NB4 (cell line): Measurements from ENCODE around the gene ABO.
"Not testable (repeated sequence)": the region's sequence is repeated elsewhere in the genome, so short reads cannot be mapped to it uniquely, and the experiment has no call there.

ENCODE experiments used
- DNase-seq: peaks from one replicate; pipeline ENCODE4 v3.0.0; 2010; ENCODE audit warnings: low read depth
- H3K4me3 ChIP-seq: one replicate; pipeline ENCODE4 v1.5.1; 2011; ENCODE audit warnings: mild to moderate bottlenecking, low read depth, low read length, moderate library complexity
- MYC ChIP-seq: IDR thresholded peaks from 2 replicates; pipeline ENCODE4 v1.6.1; 2011; ENCODE audit warnings: low read depth, low read length
- POLR2A ChIP-seq: IDR thresholded peaks from 2 replicates; pipeline ENCODE4 v1.6.1; 2011; ENCODE audit warnings: mild to moderate bottlenecking; ENCODE audit not compliant: insufficient read length; ENCODE audit errors: extremely low read depth
- TF ChIP-seq, protein P1 (sequence below): IDR thresholded peaks from 2 replicates; pipeline ENCODE4 v1.6.1; 2011; ENCODE audit warnings: low read depth, low read length
- TF ChIP-seq, protein P2 (sequence below): IDR thresholded peaks from one replicate; pipeline ENCODE4 v1.5.1; 2012; ENCODE audit warnings: low read depth, low read length

The ABO gene

DNA sequence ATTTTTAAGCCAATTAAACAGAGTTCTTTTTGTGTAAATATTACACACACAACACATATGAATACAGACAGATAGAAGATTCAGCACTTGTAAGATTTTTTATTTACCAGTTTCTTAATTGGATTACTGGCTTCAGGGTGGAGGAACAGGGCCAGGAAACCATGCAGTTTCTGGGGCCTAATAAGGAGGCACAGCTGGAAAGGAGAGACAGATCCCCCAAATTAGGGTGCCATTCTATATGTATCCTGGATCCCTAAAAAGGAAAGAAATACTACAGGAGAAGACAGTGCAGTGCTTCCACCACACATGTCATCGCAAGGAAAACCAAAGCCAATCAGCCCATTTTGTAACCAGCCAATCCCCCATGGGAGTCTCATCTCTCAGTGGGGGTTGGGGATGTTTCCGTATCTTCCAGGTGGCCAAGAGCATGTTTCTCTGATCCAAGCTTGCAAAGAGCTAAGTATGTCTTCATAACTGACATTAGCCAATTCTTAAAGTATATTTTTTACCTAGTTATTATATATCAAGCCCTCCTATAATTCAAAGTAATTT is 15.8 kb upstream of the ABO start:
- DNase-seq, result no peak
- TF ChIP-seq, protein P1, sequence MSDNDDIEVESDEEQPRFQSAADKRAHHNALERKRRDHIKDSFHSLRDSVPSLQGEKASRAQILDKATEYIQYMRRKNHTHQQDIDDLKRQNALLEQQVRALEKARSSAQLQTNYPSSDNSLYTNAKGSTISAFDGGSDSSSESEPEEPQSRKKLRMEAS, result no peak
- TF ChIP-seq MYC (no peak), POLR2A (no peak)
- TF ChIP-seq, protein P2, sequence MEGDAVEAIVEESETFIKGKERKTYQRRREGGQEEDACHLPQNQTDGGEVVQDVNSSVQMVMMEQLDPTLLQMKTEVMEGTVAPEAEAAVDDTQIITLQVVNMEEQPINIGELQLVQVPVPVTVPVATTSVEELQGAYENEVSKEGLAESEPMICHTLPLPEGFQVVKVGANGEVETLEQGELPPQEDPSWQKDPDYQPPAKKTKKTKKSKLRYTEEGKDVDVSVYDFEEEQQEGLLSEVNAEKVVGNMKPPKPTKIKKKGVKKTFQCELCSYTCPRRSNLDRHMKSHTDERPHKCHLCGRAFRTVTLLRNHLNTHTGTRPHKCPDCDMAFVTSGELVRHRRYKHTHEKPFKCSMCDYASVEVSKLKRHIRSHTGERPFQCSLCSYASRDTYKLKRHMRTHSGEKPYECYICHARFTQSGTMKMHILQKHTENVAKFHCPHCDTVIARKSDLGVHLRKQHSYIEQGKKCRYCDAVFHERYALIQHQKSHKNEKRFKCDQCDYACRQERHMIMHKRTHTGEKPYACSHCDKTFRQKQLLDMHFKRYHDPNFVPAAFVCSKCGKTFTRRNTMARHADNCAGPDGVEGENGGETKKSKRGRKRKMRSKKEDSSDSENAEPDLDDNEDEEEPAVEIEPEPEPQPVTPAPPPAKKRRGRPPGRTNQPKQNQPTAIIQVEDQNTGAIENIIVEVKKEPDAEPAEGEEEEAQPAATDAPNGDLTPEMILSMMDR, result no peak
- no peak overlapping the region for H3K4me3 ChIP-seq

DNA sequence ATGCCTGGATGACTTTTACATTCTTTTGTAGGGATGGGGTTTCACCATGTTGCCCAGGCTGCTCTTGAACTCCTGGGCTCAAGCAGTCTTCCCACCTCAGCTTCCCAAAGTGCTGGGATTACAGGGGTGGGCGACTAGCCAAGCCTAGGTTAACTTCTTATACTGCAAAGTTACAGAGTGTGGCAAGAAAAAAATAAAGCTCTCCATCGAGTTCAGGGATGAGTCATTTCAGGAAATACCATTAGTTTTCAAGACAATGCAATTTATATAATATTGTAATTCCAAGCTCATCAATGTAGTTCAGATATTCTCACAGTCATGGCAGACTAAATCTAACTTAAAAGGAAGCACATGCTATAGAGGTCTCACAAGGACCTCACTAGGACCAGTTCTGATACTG is 11.5 kb upstream of the ABO start:
- TF ChIP-seq, protein P2, result no peak
- TF ChIP-seq, protein P1, result no peak
- TF ChIP-seq POLR2A (no peak), MYC (no peak)
- no peak overlapping the region for H3K4me3 ChIP-seq
- no peak for DNase-seq

DNA sequence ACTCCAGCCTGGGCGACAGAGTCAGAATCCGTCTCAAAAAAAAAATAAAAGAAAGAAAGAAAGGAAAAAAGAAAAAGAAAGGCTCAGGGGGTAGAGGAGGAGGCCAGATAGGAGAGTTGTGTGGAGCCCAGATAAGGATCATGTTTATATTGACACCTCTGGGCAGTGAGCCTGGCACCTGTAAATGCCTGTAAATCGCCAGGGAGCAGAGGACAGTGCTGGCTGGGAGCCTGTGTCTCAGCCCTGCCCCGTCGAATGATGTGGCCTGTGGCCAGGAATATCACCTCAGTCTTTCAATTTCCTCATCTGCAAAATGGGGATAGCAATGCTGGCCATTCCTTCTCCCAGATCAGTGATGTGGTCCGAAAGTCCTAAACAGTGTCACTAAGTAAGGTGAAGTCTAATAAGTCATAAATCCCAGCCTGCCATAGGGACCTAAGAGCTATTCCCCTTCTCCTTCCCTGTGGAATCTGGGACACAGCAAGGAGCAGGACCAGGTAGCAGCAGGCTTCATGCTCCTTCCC is 10.3 kb upstream of the ABO start:
- no peak for DNase-seq
- TF ChIP-seq, protein P1, result no peak
- no peak for TF ChIP-seq POLR2A
- TF ChIP-seq, protein P2, result no peak
- no peak for TF ChIP-seq MYC
- no peak overlapping the region for H3K4me3 ChIP-seq

DNA sequence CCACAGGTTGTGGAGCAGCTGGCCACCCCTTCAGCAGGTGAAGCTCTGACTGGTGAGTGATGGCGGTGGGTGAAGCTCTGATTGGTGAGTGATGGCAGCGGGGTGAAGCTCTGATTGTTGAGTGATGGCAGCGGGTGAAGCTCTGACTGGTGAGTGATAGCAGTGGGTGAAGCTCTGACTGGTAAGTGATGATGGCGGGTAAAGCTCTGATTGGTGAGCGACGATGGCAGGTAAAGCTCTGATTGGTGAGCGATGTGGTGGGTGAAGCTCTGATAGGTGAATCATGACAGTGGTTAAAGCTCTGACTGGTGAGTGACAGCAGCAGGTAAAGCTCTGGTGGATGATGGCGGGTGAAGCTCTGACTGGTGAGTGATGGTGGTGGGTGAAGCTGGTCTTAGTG is 9.4 kb upstream of the ABO start:
- TF ChIP-seq POLR2A (no peak), MYC (no peak)
- TF ChIP-seq, protein P2, result no peak
- TF ChIP-seq, protein P1, result no peak
- no peak for DNase-seq
- no peak overlapping the region for H3K4me3 ChIP-seq

DNA sequence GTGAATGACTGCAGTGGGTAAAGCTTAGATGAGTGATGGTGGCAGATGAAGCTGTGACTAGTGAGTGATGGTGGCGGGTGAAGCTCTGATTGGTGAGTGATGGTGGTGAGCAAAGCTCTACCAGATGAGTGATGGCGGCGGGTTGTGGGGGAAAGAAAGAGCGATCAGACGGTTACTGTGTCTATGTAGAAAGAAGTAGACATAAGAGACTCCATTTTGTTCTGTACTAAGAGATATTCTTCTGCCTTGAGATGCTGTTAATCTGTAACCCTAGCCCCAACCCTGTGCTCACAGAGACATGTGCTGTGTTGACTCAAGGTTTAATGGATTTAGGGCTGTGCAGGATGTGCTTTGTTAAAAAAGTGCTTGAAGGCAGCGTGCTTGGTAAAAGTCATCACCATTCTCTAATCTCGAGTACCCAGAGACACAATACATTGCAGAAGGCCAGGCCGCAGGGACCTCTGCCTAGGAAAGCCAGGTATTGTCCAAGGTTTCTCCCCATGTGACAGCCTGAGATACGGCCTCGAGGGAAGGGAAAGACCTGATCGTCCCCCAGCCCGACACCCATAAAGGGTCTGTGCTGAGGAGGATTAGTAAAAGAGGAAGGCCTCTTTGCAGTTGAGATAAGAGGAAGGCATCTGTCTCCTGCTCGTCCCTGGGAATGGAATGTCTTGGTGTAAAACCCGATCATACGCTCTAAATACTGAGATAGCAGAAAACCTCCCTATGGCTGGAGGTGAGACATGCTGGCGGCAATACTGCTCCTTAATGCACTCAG is 8.4 kb upstream of the ABO start:
- not testable (repeated sequence) for DNase-seq, H3K4me3 ChIP-seq

DNA sequence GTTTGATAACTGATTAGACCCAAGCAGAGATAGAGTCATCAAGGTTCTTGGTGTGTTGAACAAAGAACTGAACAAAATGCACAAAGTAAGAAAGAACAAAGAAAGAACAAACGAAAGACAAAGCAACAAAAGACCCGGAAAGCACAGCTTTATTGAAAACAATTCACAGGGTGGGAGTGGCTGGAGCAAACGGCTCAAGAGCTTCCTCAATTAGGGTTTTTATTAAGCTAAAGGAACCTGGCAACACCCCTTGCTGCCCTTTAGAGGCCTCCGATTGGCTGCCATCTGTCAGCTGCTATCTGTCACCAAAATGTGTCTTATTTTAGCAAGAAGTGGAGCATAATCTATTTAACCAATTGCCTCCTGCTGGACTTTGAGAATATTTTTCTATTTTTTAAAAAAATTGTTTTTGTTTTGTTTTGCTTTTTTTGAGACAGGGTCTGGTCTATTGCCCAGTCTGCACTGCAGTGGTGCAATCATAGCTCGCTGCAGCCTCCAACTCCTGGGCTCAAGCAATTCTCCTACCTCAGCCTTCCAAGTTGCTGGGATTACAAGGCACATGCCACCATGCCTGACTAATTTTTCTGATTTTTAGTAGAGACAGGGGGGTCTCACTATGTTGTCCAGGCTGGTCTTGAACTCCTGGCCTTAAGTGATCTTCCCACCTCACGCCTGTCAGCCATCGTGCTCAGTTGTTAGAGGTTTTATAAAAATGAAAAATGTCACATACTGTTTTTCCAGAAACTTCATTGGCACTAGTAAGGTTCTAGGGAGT is 7.7 kb upstream of the ABO start:
- TF ChIP-seq, protein P1, result no peak
- TF ChIP-seq, protein P2, result no peak
- TF ChIP-seq MYC, result no peak
- TF ChIP-seq POLR2A, result no peak
- no peak overlapping the region for H3K4me3 ChIP-seq
- peak; percentile 28 for DNase-seq
